ENCODE data around the gene SARS1.

Gene SARS1

DNA sequence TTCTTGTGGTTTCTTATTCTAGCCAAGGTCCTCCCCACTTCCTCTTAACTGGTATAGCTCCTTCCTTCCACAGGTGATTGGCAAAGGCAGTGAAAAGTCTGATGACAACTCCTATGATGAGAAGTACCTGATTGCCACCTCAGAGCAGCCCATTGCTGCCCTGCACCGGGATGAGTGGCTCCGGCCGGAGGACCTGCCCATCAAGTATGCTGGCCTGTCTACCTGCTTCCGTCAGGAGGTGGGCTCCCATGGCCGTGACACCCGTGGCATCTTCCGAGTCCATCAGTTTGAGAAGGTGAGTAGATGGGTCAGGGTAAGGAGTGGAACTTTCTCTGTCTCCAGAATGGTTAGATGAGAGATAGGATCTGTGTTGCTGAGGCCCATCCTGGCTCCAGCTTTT is 21.4 kb downstream of the SARS1 start:
- TF ChIP-seq FOXM1 (IDR thresholded peaks at IDR 0.05; ENCODE audit: borderline replicate concordance, low read depth) (no peak), YY1 (IDR thresholded peaks at IDR 0.05; ENCODE audit: low read depth) (no peak), CEBPB (IDR thresholded peaks at IDR 0.05) (no peak), EP300 (IDR thresholded peaks at IDR 0.05; ENCODE audit: borderline replicate concordance) (no peak), CREB1 (IDR thresholded peaks at IDR 0.05; ENCODE audit: low read depth) (no peak), ZBTB7A (IDR thresholded peaks at IDR 0.05; ENCODE audit: low read depth) (no peak), EGR1 (IDR thresholded peaks at IDR 0.05) (no peak)
- TF ChIP-seq, protein P1, sequence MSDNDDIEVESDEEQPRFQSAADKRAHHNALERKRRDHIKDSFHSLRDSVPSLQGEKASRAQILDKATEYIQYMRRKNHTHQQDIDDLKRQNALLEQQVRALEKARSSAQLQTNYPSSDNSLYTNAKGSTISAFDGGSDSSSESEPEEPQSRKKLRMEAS (IDR thresholded peaks at IDR 0.05) = no peak

DNA sequence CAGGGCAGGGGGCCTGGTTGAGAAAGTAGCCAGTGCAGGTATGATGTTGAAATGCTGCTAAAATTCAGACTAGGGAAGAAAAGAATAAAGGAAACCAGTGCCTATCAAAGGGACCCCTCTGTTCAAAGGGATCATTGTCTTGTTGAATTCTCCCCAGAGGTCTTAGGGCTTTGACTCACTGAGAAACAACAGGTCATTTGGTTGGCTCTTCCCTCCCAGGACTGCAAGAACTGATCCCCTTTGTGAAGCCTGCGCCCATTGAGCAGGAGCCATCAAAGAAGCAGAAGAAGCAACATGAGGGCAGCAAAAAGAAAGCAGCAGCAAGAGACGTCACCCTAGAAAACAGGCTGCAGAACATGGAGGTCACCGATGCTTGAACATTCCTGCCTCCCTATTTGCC is 23.8 kb downstream of the SARS1 start:
- TF ChIP-seq TAF1 (IDR thresholded peaks at IDR 0.05; ENCODE audit: low read depth) (no peak), ZBTB7A (IDR thresholded peaks at IDR 0.05; ENCODE audit: low read depth) (no peak), EP300 (IDR thresholded peaks at IDR 0.05; ENCODE audit: borderline replicate concordance) (no peak), YY1 (IDR thresholded peaks at IDR 0.05; ENCODE audit: low read depth) (no peak), CREB1 (IDR thresholded peaks at IDR 0.05; ENCODE audit: low read depth) (no peak), CEBPB (IDR thresholded peaks at IDR 0.05) (no peak), EGR1 (IDR thresholded peaks at IDR 0.05) (no peak), TEAD4 (IDR thresholded peaks at IDR 0.05) (no peak), TCF12 (IDR thresholded peaks at IDR 0.05; ENCODE audit: low read depth) (no peak), FOXM1 (IDR thresholded peaks at IDR 0.05; ENCODE audit: borderline replicate concordance, low read depth) (no peak), RAD21 (IDR thresholded peaks at IDR 0.05; ENCODE audit: low read depth) (no peak), NFIC (IDR thresholded peaks at IDR 0.05) (no peak)
- TF ChIP-seq, protein P1 (IDR thresholded peaks at IDR 0.05) = no peak
- TF ChIP-seq, protein P2, sequence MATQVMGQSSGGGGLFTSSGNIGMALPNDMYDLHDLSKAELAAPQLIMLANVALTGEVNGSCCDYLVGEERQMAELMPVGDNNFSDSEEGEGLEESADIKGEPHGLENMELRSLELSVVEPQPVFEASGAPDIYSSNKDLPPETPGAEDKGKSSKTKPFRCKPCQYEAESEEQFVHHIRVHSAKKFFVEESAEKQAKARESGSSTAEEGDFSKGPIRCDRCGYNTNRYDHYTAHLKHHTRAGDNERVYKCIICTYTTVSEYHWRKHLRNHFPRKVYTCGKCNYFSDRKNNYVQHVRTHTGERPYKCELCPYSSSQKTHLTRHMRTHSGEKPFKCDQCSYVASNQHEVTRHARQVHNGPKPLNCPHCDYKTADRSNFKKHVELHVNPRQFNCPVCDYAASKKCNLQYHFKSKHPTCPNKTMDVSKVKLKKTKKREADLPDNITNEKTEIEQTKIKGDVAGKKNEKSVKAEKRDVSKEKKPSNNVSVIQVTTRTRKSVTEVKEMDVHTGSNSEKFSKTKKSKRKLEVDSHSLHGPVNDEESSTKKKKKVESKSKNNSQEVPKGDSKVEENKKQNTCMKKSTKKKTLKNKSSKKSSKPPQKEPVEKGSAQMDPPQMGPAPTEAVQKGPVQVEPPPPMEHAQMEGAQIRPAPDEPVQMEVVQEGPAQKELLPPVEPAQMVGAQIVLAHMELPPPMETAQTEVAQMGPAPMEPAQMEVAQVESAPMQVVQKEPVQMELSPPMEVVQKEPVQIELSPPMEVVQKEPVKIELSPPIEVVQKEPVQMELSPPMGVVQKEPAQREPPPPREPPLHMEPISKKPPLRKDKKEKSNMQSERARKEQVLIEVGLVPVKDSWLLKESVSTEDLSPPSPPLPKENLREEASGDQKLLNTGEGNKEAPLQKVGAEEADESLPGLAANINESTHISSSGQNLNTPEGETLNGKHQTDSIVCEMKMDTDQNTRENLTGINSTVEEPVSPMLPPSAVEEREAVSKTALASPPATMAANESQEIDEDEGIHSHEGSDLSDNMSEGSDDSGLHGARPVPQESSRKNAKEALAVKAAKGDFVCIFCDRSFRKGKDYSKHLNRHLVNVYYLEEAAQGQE (IDR thresholded peaks at IDR 0.05; ENCODE audit: low read depth) = no peak
- TF ChIP-seq, protein P3, sequence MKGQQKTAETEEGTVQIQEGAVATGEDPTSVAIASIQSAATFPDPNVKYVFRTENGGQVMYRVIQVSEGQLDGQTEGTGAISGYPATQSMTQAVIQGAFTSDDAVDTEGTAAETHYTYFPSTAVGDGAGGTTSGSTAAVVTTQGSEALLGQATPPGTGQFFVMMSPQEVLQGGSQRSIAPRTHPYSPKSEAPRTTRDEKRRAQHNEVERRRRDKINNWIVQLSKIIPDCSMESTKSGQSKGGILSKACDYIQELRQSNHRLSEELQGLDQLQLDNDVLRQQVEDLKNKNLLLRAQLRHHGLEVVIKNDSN (IDR thresholded peaks at IDR 0.05) = no peak

DNA sequence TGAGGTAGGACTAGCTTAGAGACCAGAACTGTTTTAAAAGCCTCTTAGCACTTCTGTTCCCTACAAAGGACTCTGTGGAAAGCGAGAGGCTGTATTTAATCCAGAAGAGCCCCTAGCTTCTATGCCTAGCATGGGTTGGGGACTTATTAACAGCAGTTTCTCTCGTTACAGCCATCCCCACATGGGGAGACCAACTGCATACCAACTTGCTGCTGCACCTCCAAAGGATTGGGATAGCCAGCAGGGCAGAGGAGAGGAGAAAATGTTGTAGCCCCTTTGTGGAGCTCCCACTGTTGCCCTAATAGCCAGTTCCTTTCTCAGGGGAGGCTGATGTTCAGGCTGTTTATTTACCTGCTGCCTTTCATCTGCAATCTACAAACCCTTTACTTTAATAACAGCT is 24.7 kb downstream of the SARS1 start:
- no peak for TF ChIP-seq RAD21 (IDR thresholded peaks at IDR 0.05; ENCODE audit: low read depth)
- TF ChIP-seq FOXM1 (IDR thresholded peaks at IDR 0.05; ENCODE audit: borderline replicate concordance, low read depth) = no peak
- TF ChIP-seq TCF12 (IDR thresholded peaks at IDR 0.05; ENCODE audit: low read depth) = no peak
- TF ChIP-seq, protein P3 (IDR thresholded peaks at IDR 0.05) = no peak
- TF ChIP-seq, protein P1 (IDR thresholded peaks at IDR 0.05) = no peak
- no peak for TF ChIP-seq YY1 (IDR thresholded peaks at IDR 0.05; ENCODE audit: low read depth)
- no peak for TF ChIP-seq ZBTB7A (IDR thresholded peaks at IDR 0.05; ENCODE audit: low read depth)
- TF ChIP-seq EP300 (IDR thresholded peaks at IDR 0.05; ENCODE audit: borderline replicate concordance) = no peak
- TF ChIP-seq EGR1 (IDR thresholded peaks at IDR 0.05) = no peak
- TF ChIP-seq, protein P2 (IDR thresholded peaks at IDR 0.05; ENCODE audit: low read depth) = no peak
- TF ChIP-seq CREB1 (IDR thresholded peaks at IDR 0.05; ENCODE audit: low read depth) = no peak
- TF ChIP-seq NFIC (IDR thresholded peaks at IDR 0.05) = no peak
- TF ChIP-seq CEBPB (IDR thresholded peaks at IDR 0.05) = no peak
- TF ChIP-seq TAF1 (IDR thresholded peaks at IDR 0.05; ENCODE audit: low read depth) = no peak

DNA sequence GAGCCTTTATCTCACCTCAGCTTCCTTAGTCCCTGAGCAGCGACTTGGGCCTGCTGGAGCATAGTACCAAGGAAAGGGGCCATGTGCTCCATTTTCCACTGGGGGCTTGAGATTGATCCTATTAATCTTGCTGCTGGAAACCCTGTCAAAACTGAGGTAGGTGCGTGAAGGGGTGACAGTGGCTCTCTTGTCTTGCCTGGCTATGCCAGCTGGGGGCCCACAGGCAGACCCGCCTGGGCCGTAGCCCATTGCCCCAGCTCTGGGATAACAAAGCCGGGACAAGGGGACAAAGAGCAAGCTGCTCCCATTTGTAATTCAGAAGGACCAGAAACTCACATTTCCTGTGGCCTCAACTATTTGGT is 25.3 kb downstream of the SARS1 start:
- no peak for TF ChIP-seq TAF1 (IDR thresholded peaks at IDR 0.05; ENCODE audit: low read depth)
- no peak for TF ChIP-seq TCF12 (IDR thresholded peaks at IDR 0.05; ENCODE audit: low read depth)
- TF ChIP-seq ZBTB7A (IDR thresholded peaks at IDR 0.05; ENCODE audit: low read depth) = no peak
- no peak for TF ChIP-seq NFIC (IDR thresholded peaks at IDR 0.05)

DNA sequence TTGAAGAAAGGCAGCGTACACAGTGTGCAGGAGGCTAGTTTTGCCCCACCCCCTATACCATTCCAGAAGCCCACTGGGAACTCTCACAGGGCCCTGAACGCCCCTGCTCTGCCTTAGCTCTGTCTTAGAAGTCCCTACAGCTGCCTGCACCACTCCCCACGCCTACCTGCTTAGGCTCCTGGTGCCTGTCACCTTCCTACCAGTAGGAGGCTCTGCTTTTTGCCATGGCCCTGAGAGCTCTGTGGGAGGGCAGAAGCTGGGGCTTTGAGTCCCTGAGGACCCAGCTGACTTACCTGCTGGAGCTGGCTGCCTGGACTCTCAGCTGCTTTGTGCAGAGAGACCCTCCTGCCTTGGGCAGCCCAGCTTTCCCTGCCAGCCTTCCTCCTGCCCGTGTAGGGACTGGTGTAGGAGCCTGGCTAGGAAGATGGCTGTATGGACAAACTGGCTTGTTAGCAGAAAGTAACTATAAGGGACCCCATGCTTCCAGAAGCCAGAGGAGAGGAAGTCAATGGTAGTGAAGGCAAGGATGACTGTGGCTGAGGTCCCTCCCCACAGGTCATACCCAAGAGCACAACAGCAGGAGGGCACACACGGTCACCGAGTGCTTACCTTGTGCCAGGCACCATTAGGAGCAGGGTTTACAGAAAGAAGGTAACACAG is 25.8 kb downstream of the SARS1 start:
- TF ChIP-seq EP300 (IDR thresholded peaks at IDR 0.05; ENCODE audit: borderline replicate concordance) (no peak), RAD21 (IDR thresholded peaks at IDR 0.05; ENCODE audit: low read depth) (peak; percentile 38)

Measured in Ishikawa (cell line).